Gastroesophageal sphincter (tissue), 3 donors: ENCODE results near the gene MVB12B.

Experiments
- CTCF ChIP-seq, 4 experiments: fragments of 200-600 bp in 2 of 4; fragments of 450-650 bp in 2 of 4; sonication (generic) in 1 of 4; IDR thresholded peaks; one replicate each; pipeline ENCODE4 v1.5.1; 2017 to 2019; ENCODE audit warnings: antibody characterized with exemption in 4 of 4, mild to moderate bottlenecking in 2 of 4, moderate library complexity in 2 of 4
- EP300 ChIP-seq: sonication (generic); formaldehyde crosslinking; IDR thresholded peaks from one replicate; pipeline ENCODE4 v1.6.1; 2017; ENCODE audit warnings: antibody characterized with exemption, mild to moderate bottlenecking
- POLR2A ChIP-seq, 2 donors: fragments of 450-650 bp; IDR thresholded peaks; one replicate each; pipeline ENCODE4 v1.6.1; 2017; ENCODE audit warnings: antibody characterized with exemption in 2 of 2, mild to moderate bottlenecking in 2 of 2, moderate library complexity in 1 of 2
- POLR2AphosphoS5 ChIP-seq: sonication (generic); formaldehyde crosslinking; IDR thresholded peaks from one replicate; pipeline ENCODE4 v1.6.1; 2017; ENCODE audit warnings: antibody characterized with exemption

GRCh38 chr9:126491949-126492348, 165.3 kb downstream of the MVB12B start:
- TF ChIP-seq POLR2A (IDR thresholded peaks at IDR 0.05) (no peak), CTCF (IDR thresholded peaks at IDR 0.05) (no peak), EP300 (no peak), POLR2AphosphoS5 (no peak)
